Measurements from ENCODE around the gene ATG10.
"Not testable (repeated sequence)": the region's sequence is repeated elsewhere in the genome, so short reads cannot be mapped to it uniquely, and the experiment has no call there.

The ATG10 gene

GRCh38 chr5:81965524-81965923, 6.3 kb upstream of the ATG10 start:
- H3K4me3 ChIP-seq (ENCODE audit: low read length), result no peak overlapping the region
- TF ChIP-seq, protein P1, sequence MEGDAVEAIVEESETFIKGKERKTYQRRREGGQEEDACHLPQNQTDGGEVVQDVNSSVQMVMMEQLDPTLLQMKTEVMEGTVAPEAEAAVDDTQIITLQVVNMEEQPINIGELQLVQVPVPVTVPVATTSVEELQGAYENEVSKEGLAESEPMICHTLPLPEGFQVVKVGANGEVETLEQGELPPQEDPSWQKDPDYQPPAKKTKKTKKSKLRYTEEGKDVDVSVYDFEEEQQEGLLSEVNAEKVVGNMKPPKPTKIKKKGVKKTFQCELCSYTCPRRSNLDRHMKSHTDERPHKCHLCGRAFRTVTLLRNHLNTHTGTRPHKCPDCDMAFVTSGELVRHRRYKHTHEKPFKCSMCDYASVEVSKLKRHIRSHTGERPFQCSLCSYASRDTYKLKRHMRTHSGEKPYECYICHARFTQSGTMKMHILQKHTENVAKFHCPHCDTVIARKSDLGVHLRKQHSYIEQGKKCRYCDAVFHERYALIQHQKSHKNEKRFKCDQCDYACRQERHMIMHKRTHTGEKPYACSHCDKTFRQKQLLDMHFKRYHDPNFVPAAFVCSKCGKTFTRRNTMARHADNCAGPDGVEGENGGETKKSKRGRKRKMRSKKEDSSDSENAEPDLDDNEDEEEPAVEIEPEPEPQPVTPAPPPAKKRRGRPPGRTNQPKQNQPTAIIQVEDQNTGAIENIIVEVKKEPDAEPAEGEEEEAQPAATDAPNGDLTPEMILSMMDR (IDR thresholded peaks at IDR 0.05; ENCODE audit: insufficient read depth, low read depth, low read length, missing control alignments), result no peak
- peak; percentile 11 for DNase-seq (ENCODE audit: low read depth)

- TF ChIP-seq, protein P1 (IDR thresholded peaks at IDR 0.05; ENCODE audit: insufficient read depth, low read depth, low read length, missing control alignments), result no peak
Observed at GRCh38 chr5:81969226-81969625, 2.6 kb upstream of the ATG10 start.

GRCh38 chr5:81969912-81970311, 1.9 kb upstream of the ATG10 start:
- DNase-seq (ENCODE audit: low read depth), result no peak
- TF ChIP-seq, protein P1 (IDR thresholded peaks at IDR 0.05; ENCODE audit: insufficient read depth, low read depth, low read length, missing control alignments), result no peak
- H3K4me3 ChIP-seq (ENCODE audit: low read length), result no peak overlapping the region

More at GRCh38 chr5:81969226-81969625, 2.6 kb upstream of the ATG10 start:
- H3K4me3 ChIP-seq (ENCODE audit: low read length), result no peak overlapping the region
- DNase-seq (ENCODE audit: low read depth), result no peak

- TF ChIP-seq, protein P1 (IDR thresholded peaks at IDR 0.05; ENCODE audit: insufficient read depth, low read depth, low read length, missing control alignments), result no peak
- peak overlapping the region; percentile 71 for H3K4me3 ChIP-seq (ENCODE audit: low read length)
- peak; percentile 14 for DNase-seq (ENCODE audit: low read depth)
Observed at GRCh38 chr5:81971111-81971711, 612 bp upstream of the ATG10 start.

GRCh38 chr5:81972492-81972783, 615 bp downstream of the ATG10 start:
- TF ChIP-seq, protein P1 (IDR thresholded peaks at IDR 0.05; ENCODE audit: insufficient read depth, low read depth, low read length, missing control alignments), result no peak
- H3K4me3 ChIP-seq (ENCODE audit: low read length), result peak overlapping the region; percentile 71
- no peak for DNase-seq (ENCODE audit: low read depth)

DNA sequence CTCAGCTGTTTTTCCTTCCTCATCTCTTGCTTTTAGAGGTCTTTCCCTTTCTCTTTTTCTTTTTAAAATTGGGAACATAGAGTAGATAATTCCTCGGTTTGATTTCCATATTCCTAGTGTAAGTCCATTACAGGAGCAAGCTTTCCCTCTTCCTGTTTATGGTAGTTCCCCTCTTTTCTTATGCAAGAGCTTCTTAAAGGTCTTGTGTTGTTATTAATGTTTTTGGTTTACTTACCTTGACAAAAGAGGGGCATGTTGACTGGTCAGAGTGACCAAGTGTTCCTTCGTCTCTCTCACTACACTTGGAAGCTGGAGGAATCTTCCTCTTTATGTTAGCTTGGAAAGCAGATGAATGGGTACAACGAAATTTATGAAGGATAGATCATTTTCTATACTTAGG, 8.3 kb downstream of the ATG10 start:
- H3K4me3 ChIP-seq (ENCODE audit: low read length), result no peak overlapping the region
- TF ChIP-seq, protein P1 (IDR thresholded peaks at IDR 0.05; ENCODE audit: insufficient read depth, low read depth, low read length, missing control alignments), result no peak
- no peak for DNase-seq (ENCODE audit: low read depth)

- TF ChIP-seq, protein P1 (IDR thresholded peaks at IDR 0.05; ENCODE audit: insufficient read depth, low read depth, low read length, missing control alignments), result no peak
- H3K4me3 ChIP-seq (ENCODE audit: low read length), result no peak overlapping the region
- DNase-seq (ENCODE audit: low read depth), result no peak
Observed at GRCh38 chr5:81980598-81981260, 8.9 kb downstream of the ATG10 start.

GRCh38 chr5:81982172-81982685, 10.4 kb downstream of the ATG10 start:
- not testable (repeated sequence) for DNase-seq (ENCODE audit: low read depth); H3K4me3 ChIP-seq (ENCODE audit: low read length)

GRCh38 chr5:81983148-81983547, 11.3 kb downstream of the ATG10 start:
- not testable (repeated sequence) for DNase-seq (ENCODE audit: low read depth); H3K4me3 ChIP-seq (ENCODE audit: low read length)

DNA sequence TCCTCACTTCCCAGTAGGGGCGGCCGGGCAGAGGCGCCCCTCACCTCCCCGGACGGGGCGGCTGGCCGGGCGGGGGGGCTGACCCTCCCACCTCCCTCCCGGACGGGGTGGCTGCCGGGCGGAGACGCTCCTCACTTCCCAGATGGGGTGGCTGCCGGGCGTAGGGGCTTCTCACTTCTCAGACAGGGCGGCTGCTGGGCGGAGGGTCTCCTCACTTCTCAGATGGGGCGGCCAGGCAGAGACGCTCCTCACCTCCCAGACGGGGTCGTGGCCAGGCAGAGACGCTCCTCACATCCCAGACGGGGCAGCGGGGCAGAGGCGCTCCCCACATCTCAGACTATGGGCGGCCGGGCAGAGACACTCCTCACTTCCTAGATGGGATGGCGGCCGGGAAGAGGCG, 11.7 kb downstream of the ATG10 start:
- H3K4me3 ChIP-seq (ENCODE audit: low read length); DNase-seq (ENCODE audit: low read depth): not testable (repeated sequence)

All from epithelial cell of esophagus (primary cell).